ENCODE data around the gene SAP30.

DNA sequence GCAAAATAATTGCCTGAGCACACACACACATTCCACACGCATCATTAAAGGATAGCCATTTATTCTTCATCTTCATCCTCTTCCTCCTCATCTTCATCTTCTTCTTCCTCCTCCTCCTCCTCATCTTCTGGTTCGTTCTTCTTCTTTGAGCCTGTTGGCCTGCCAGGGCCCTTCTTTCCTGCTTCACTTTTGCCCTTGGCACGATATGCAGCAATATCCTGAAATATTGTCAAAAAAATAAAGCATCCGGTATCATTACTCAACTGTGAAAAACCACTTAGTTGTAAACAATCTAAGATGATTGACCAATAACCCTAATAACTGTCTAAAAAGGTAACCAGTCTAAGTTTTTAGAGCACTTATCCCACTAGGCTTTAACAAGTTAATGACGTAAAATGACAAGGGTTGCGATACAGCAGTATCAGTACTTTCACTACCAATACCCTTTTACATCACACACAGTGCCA, 38.7 kb upstream of the SAP30 start:
- no peak for TF ChIP-seq CTCF (IDR thresholded peaks at IDR 0.05; ENCODE audit: low read depth, low read length)
- no peak for TF ChIP-seq EZH2phosphoT487 (IDR thresholded peaks at IDR 0.05; ENCODE audit: low read depth)

Measured in OCI-LY3 (cell line).